ENCODE measurements around the gene HOXB6.

HOXB6 gene

DNA sequence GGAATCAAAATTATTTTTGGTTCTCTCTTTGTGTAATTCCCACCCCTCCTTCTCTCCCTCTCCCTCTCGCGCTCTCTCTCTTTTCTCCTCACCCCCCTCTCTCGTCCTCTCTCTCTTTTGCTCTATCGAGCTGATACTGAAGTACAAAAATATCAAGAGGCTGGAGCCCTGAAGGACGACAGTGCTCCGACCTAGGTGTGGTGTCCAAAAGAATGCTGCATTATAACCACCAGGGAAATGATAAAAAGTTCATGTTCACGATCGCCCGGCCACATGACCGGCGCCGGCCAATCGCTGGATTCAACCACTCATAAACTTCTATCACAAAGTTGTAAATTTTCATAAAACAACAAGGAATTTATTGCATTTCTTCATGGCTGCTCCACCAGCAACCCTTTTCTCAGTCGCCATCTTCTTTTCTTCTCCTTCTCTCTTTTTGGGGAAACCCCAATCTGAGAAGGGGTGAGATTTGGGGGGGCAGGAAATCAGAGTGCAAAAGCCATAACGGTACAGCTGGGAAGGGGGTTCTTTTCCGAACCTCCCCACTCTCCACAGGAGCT lies at the start of gene HOXB6:
TSS of gene HOXB6 (minus strand) at position 217 of the 560 bp plus-strand sequence. CDS start 6,836 bp downstream, outside the sequence.
- DNase-seq: no peak

GRCh38 chr17:48649741-48650140 lies 45.0 kb upstream of the HOXB6 start:
- no peak for DNase-seq

GRCh38 chr17:48647963-48648245 lies 43.1 kb upstream of the HOXB6 start:
- DNase-seq: no peak

GRCh38 chr17:48647103-48647962 lies 42.5 kb upstream of the HOXB6 start:
- no peak for DNase-seq

DNA sequence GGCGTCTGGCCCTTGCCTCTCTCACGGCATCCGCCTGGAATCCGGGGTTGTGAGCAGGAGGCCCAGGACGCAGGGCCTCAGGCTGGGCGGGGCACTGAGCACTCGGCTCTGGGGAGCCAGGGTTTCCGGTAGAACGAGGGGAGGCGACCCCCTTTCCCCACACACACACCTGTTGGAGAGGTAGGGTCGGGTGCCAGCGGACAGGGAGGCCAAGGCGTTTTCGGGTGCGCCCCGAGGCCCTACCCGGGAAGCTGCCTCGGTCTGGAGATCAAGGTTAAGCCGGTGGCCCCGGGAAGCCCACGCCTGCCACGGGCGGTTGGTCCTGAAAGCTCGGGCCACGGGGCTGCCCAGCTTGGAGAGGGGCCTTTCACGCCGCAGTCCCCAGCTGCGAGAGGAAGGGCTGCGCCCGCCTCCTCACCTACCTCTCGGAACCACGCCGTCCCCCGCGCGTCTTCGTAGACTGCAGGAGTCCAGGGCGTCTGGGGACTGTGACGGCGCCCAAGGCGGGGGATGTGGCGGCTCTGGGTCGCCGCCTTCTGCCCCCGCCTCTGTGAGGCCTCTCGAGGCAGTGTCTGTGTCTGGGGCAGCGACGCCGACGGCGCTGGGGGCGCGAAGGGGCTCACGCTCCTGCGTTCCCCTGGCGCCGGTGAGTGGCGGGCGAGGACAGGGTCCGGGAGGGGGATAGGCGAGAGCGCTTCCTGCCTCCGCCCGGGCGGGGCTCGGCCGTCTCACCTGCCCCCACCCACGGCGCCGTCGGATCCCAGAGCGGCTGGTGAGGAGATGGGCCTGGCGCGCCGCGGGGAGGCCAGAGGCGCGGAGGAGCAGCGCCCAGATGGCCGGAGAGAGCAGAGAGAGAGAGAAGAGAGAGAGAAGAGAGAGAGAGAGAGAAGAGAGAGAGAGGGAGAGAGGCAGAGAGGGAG lies 41.7 kb upstream of the HOXB6 start:
- no peak for DNase-seq

GRCh38 chr17:48645639-48646182 lies 40.9 kb upstream of the HOXB6 start:
- DNase-seq: no peak

DNA sequence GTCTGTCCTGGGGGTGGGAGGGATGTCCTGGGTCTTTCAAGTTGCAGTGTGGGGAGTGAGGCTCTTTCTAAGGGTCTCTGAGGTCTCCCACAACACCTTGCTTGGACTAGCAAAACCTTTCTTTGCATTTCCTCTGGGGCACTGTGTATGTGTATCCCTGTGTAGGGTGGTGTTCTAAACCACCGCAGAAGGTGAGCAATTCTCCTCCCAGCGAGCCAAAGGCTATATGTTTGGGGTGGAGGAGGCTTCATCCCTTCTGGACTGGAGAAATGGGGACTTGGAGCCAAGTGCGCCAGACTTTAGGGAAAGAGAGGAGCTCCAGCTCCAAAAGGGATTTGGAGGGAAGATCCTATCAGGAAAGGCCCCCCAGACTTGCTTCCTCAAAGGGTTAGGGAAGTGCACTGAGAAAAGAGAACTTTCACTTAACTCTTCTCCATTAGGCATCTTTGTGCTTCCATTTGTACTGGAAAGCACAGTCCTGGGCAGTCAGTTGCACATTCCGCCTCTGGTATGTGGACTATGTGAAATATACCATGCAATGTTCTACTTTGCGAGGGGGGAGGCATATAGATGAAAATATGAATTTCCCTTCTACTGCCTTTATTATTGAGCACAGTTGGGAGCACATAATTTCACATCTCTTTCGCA lies 40.2 kb upstream of the HOXB6 start:
- no peak for DNase-seq

DNA sequence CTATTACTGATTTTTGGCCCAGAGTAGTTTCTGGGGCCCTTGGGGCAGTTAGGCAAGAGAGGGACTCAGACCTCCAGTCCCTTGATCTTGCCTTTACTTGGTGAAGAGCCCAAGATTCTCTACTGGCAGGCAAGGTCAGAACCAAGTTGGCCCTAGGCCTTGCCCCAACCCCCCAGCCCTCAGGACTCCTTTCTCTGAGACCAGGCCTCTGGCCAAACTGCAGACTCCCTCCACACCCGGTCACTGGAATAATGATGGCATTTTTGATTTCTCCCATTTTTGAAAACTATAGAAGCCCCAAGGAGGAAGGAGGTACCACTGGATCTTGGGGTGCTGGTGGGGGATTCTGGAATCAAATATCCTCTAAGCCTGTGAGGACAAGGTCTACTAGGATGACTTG lies 39.4 kb upstream of the HOXB6 start:
- no peak for DNase-seq

DNA sequence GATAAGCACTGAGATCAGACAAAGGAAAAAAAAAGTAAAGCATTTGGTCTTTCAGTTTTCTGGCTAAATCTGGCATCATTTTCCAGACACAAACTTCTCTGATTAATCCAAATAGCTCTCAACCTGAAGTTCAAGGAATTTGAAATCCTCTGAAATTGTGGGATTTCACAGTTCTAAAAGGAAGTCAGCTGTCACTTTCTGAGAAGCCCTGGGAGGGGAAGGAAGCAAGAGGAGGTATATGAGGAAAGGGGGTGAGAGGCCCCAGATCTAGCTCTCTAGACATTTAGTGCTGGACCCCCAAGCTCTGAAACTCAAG lies 38.9 kb upstream of the HOXB6 start:
- DNase-seq: no peak

GRCh38 chr17:48642843-48643696 lies 38.3 kb upstream of the HOXB6 start:
- DNase-seq: no peak

- no peak for DNase-seq
Observed at GRCh38 chr17:48642059-48642842, 37.5 kb upstream of the HOXB6 start.

- no peak for DNase-seq
Observed at GRCh38 chr17:48641541-48642058, 36.8 kb upstream of the HOXB6 start.

GRCh38 chr17:48640858-48641180 lies 36.0 kb upstream of the HOXB6 start:
- no peak for DNase-seq

DNA sequence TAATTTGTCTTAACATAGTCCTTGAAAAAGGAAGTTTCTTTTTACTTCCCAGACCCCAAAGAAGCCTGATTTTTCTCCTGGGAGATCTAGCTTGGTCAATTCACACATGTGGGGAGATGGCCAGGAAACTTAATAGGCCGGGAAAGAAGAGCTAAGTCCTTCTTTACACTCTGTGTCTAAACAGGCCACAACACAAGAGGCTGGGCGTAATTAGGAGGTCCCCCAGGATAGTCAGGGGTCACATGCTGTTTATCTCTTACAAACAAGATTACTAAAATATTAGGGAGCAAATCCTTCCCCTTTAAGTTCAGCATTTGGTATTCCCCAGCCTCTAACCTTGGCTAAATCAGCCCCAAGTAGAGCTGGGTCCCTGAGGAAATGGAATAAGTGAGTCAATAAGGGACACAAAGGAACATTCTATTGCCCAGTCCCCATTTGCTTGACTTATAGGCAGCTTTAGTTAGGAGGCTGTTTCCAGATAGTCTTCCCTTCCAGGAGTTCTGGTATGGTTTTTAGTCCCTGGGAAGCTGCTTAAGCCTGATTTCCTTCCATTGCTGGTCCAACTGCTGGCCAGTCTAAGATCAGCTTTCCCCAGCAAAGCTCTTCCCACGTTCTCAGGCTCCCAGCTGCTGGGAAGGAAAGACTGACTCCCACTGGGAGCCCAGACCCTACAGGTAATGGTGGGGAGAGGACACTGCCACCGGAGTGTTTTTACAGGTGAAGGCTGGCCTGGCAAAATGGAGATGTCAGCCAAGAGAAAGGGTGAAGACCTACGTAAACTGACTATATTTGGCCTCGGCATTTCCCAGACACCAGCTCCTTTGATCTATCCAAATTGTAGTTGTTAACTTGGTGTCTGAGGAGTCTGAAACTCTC lies 35.4 kb upstream of the HOXB6 start:
- no peak for DNase-seq

GRCh38 chr17:48639136-48639535 lies 34.4 kb upstream of the HOXB6 start:
- DNase-seq: no peak

DNA sequence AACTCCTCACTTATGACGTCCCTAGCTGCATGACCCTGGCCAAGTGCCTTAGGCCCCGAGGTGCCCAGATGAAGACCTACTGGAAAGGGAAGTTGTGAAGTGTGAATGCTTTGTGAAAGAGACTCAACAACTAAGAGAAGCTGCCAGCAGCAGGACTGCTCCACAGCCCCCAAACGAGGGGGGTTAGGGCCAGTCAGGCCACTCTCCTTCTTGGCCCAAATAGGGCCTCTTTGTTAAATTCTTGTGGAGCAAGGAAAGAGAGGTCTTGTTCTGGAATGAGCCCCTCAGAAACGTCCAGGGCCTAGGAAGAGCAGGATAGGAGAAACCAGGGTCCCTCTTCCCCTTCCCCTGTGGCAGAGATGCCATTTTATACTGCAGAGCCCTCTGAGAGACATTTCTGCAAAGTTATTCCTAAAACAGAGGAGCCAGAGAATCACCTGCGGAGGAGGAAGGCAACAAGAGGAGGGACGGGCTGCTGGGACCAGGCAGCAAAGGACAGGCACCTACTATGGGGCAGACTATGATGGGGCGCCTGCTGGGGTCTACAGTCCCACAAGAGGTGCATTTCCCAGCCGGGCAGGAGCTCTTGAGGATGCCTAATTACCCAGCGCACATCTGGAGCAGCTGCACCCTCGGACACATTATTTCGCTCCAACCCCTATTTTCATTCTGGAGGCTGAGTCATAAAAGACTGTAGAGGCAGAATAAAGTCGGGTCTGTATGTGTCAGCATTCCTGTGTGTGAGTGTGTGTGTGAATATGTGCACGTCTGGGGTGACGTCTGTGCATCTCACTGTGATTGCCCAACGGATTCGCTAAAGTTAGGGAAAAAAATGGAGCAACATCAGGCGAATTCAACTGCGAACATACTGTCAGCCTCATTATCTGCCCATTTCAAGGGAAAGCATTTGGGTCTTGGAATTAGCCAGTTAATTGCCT lies 32.8 kb upstream of the HOXB6 start:
- DNase-seq: no peak

Data from anterior cingulate cortex (tissue), 58 donors.